AG04450 (cell line): ENCODE results near the gene SNX19. TPM values are rescaled to one million over a fixed set of nuclear protein-coding genes. Genes with fewer than 3 reads are reported as not detected.

Experiments
- CTCF ChIA-PET: fragments of 300-600, 350-600 bp; formaldehyde crosslinking; extraction: SDS; loops from one replicate; lab custom pipeline; 2022; ENCODE audit warnings: antibody characterized with exemption, inconsistent platforms; lab: Charles Lee
- POLR2A ChIA-PET: fragments of 350-600 bp; formaldehyde crosslinking; extraction: SDS; loops from one replicate; lab custom pipeline; 2021; ENCODE audit warnings: antibody characterized with exemption, inconsistent platforms; lab: Yijun Ruan, JAX
- DNase-seq: peaks from one replicate; pipeline ENCODE4 v3.0.0-alpha.2; 2011; ENCODE audit warnings: low read depth, low spot score
- H3K27ac ChIP-seq: one replicate; pipeline ENCODE4 v1.5.1; 2012; ENCODE audit warnings: low read depth, low read length, control low read depth
- H3K27me3 ChIP-seq: one replicate; pipeline ENCODE4 v1.6.0; 2012; ENCODE audit warnings: low read length; ENCODE audit not compliant: control insufficient read depth, insufficient read depth
- H3K4me3 ChIP-seq: 2 replicates; pipeline ENCODE4 v1.5.1; 2011; ENCODE audit warnings: mild to moderate bottlenecking, low read depth, low read length, control low read depth
- H3K9me3 ChIP-seq: 2 replicates; pipeline ENCODE4 v1.5.1; 2012; ENCODE audit warnings: low read length; ENCODE audit not compliant: control insufficient read depth, insufficient read depth
- polyA plus RNA-seq: library from polyadenylated mRNA; depleted of rRNA; stranded (reverse); fragments of >200 nt; gene quantifications from 2 replicates; pipeline ENCODE4 v1.2.3, GENCODE V29; 2011
- TF ChIP-seq, protein P1 (sequence below): IDR thresholded peaks from 2 replicates; pipeline ENCODE4 v1.5.1; 2011; ENCODE audit warnings: low read depth, low read length, control low read depth, inconsistent platforms

SNX19 gene
- polyA plus RNA-seq, 1 experiment, result 64.9 TPM

DNA sequence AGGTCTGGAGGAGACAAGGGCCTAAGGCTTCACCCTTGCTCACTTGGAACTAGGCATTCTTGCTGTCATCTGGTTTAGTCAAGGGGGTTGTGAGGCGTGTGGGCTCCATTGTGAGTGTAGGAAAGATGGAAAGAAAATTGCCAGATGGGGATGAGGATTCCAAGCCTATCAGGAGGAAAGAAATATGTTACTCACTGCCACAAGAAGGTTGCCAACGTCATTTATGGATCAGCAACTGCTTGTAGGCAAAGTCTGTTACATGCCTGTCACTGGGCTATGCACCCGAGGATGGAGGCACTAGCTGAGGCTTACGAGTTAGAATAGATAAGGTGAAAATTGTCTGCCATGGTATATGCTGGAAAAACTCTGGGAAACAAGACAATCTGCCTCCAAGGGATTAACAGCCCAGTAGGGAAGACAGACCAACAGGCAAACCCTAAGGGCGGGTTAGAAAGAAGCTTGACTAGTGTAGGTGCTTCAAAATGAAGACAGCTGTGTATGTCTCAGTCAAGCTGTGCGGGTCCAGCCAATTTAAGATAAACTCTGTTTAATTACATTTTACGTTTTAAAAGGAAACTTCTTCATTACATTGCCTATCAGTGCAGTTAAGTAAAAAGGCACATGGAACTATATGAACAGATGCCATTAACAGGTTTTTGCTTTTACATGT is 47.4 kb downstream of the SNX19 start:
- H3K27ac ChIP-seq, result no peak overlapping the region
- no peak for DNase-seq
- TF ChIP-seq, protein P1, sequence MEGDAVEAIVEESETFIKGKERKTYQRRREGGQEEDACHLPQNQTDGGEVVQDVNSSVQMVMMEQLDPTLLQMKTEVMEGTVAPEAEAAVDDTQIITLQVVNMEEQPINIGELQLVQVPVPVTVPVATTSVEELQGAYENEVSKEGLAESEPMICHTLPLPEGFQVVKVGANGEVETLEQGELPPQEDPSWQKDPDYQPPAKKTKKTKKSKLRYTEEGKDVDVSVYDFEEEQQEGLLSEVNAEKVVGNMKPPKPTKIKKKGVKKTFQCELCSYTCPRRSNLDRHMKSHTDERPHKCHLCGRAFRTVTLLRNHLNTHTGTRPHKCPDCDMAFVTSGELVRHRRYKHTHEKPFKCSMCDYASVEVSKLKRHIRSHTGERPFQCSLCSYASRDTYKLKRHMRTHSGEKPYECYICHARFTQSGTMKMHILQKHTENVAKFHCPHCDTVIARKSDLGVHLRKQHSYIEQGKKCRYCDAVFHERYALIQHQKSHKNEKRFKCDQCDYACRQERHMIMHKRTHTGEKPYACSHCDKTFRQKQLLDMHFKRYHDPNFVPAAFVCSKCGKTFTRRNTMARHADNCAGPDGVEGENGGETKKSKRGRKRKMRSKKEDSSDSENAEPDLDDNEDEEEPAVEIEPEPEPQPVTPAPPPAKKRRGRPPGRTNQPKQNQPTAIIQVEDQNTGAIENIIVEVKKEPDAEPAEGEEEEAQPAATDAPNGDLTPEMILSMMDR, result no peak
- H3K4me3 ChIP-seq, result no peak overlapping the region
- CTCF ChIA-PET, result interaction anchor here (0.8 to 4.0 kb wide), 6 partner anchors 15 to 437 kb away, joined by 3 to 16 read pairs (median 5); partner anchors contain the start of gene SNX19
- POLR2A ChIA-PET, result no interaction called here
- no peaks in the 10 kb centered on the region for H3K9me3 ChIP-seq
- no peaks in the 10 kb centered on the region for H3K27me3 ChIP-seq

DNA sequence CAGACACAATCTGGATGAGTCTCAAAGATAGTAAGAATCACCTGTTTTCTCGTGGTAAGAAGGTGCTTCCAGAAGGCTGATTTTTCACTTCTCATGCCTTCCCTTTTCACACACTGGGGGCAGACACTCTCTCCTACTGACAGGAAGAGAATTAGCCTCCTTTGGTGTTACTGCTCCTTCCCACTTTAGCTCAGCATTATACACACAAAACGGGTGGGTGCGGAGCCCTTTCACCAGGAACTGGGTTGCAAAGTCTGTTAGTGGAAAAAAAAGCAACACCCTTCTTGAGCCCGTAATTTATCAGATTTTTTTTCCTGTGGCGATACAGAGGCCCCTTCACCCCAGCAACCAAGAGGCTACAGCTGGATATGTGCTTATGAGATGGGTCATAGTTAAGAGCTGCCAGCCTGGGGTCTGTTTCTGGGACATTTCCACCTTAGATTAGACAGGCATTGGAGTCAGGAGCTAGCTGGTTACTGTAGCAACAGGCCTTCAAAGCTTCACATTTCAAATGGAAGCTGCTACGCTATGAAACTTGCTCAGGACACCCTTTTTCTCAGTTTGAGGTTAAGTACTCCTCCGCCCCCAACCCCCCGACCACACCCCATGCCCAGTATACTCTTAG is 48.1 kb downstream of the SNX19 start:
- Histone ChIP-seq H3K27me3 (no peaks in the 10 kb centered on the region), H3K27ac (no peak overlapping the region), H3K4me3 (no peak overlapping the region), H3K9me3 (no peaks in the 10 kb centered on the region)
- no peak for DNase-seq
- POLR2A ChIA-PET, result no interaction called here
- TF ChIP-seq, protein P1, result no peak
- CTCF ChIA-PET, result interaction anchor here (1.0 to 4.0 kb wide), 5 partner anchors 26 to 437 kb away, joined by 3 to 16 read pairs (median 11); no protein-coding TSS in a partner anchor

DNA sequence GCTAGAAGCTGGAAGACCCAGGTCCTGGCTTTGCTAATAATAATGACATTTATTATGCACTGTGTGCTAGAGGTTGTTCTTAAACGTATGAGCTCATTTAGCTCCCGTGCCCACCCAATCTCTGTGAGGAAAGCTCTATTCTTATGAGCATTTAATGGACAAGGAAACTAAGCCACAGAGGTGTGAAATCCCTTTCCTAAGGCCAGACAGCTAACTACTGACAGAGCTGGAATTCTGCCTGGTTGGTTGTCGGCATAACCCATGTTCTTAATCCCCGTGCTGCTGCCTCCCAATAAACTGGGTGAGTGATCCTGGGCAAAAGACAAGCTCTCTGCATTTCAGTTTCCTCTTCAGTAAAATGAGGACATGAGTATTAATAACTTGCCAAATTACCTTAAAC is 49.4 kb downstream of the SNX19 start:
- no peaks in the 10 kb centered on the region for H3K9me3 ChIP-seq
- DNase-seq, result no peak
- POLR2A ChIA-PET, result interaction anchor here (0.8 kb wide), 1 partner anchor 202 kb away, joined by 3 read pairs; no protein-coding TSS in a partner anchor
- CTCF ChIA-PET, result interaction anchor here (0.8 to 4.0 kb wide), 6 partner anchors 28 to 437 kb away, joined by 3 to 16 read pairs (median 8); no protein-coding TSS in a partner anchor
- TF ChIP-seq, protein P1, result no peak
- no peak overlapping the region for H3K27ac ChIP-seq
- H3K27me3 ChIP-seq, result no peaks in the 10 kb centered on the region
- H3K4me3 ChIP-seq, result no peak overlapping the region

DNA sequence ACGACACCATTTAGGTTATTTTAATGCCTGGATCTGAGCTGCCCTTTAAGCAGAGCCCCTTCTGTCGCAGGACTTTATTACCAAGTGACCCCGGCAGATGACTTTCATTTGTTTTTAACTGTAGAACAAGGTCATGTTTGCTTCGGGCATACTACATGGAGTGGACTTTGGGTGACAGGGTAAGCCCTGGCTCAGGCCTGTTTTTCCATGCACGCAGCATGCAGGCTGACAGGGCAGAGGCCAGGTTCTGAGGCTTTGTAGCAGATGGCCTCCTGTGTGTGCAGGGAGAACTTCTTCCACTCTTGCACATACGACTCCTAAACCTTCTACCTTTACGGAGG is 50.5 kb downstream of the SNX19 start:
- Histone ChIP-seq H3K4me3 (no peak overlapping the region), H3K27me3 (no peaks in the 10 kb centered on the region), H3K27ac (no peak overlapping the region), H3K9me3 (no peaks in the 10 kb centered on the region)
- DNase-seq, result no peak
- TF ChIP-seq, protein P1, result no peak
- ChIA-PET POLR2A (no interaction called here), CTCF (interaction anchor here (4.2 kb wide), 1 partner anchor 28 kb away, joined by 44 read pairs; no protein-coding TSS in a partner anchor)
